GM13977 (cell line): Measurements from ENCODE around the gene COL8A2.

Experiments
- DNase-seq: peaks from one replicate; pipeline ENCODE4 v3.0.0; 2012; ENCODE audit warnings: low spot score
- CTCF ChIP-seq: IDR thresholded peaks from 2 replicates; pipeline ENCODE4 v1.5.1; 2012; ENCODE audit warnings: mild to moderate bottlenecking, control low read depth; ENCODE audit not compliant: insufficient read depth; ENCODE audit errors: extremely low read depth, missing control alignments
- in situ Hi-C: fragments of 300-500 bp; cut with MboI; formaldehyde crosslinking; loops from one replicate; pipeline ENCODE4 v1.12.0; 2022; ENCODE audit warnings: low sequenced_read_pairs, low pct_unique_long_range_greater_than_20kb, mixed read lengths, inconsistent platforms; ENCODE audit not compliant: unreplicated experiment

The COL8A2 gene

GRCh38 chr1:36148821-36149236, 23.8 kb upstream of the COL8A2 start:
- peak; percentile 41 for DNase-seq
- no peak for TF ChIP-seq CTCF
- in situ Hi-C loops = loop anchor here (25.0 kb wide), 1 partner anchor 263 kb away; no protein-coding TSS in a partner anchor

GRCh38 chr1:36144413-36144812, 19.4 kb upstream of the COL8A2 start:
- in situ Hi-C loops = loop anchor here (25.0 kb wide), 1 partner anchor 268 kb away; no protein-coding TSS in a partner anchor
- DNase-seq = no peak
- no peak for TF ChIP-seq CTCF

- no peak for TF ChIP-seq CTCF
- DNase-seq = peak; percentile 58
- in situ Hi-C loops = loop anchor here (25.0 kb wide), 1 partner anchor 269 kb away; no protein-coding TSS in a partner anchor
These were observed 18.4 kb upstream of the COL8A2 start for GRCh38 chr1:36143424-36143823.

- DNase-seq = no peak
- in situ Hi-C loops = loop anchor here (25.0 kb wide), 1 partner anchor 270 kb away; no protein-coding TSS in a partner anchor
- TF ChIP-seq CTCF = no peak
These were observed 17.1 kb upstream of the COL8A2 start for GRCh38 chr1:36142121-36142520.

- in situ Hi-C loops = loop anchor here (25.0 kb wide), 1 partner anchor 273 kb away; no protein-coding TSS in a partner anchor
- TF ChIP-seq CTCF = no peak
- no peak for DNase-seq
These were observed 14.5 kb upstream of the COL8A2 start for GRCh38 chr1:36139521-36139920.

GRCh38 chr1:36137776-36138175, 12.8 kb upstream of the COL8A2 start:
- in situ Hi-C loops = loop anchor here (25.0 kb wide), 1 partner anchor 275 kb away; no protein-coding TSS in a partner anchor
- DNase-seq = no peak

More at GRCh38 chr1:36137776-36138175, 12.8 kb upstream of the COL8A2 start:
- TF ChIP-seq CTCF = no peak
